Pancreas (tissue), 10 donors: ENCODE measurements around the gene SOSTDC1. TPM values are rescaled to one million over a fixed set of nuclear protein-coding genes. Genes with fewer than 3 reads are reported as not detected.
A peak's percentile ranks its signal among the peaks of the same experiment; 100 is the strongest.

Experiments
- ATAC-seq, 4 donors: fragments of 200-7000 bp; cut with Tn5 transposase; one replicate each; pipeline versions ENCODE4 v1.8.0 to v1.9.1; 2020; ENCODE audit warnings: mild to moderate bottlenecking in 4 of 4, moderate library complexity in 4 of 4
- DNase-seq, 6 donors: peaks; one replicate each; pipeline ENCODE4 v3.0.0-alpha.2; 2020
- FAIRE-seq: peaks from 2 replicates; lab custom pipeline; 2012; peaks lifted over from hg19 to GRCh38; lab: Jason Lieb, UNC
- H3K27ac ChIP-seq, 4 donors: fragments of 200-600 bp; sonication (generic); 1 replicate in 3 of 4; 2 replicates in 1 of 4; pipeline versions ENCODE4 v1.5.0 to v1.8.0; 2020
- H3K27me3 ChIP-seq, 4 donors: fragments of 200-600 bp; one replicate each; pipeline ENCODE4 v1.8.0; 2021
- H3K36me3 ChIP-seq, 3 donors: fragments of 200-600 bp; sonication (generic) in 1 of 3; one replicate each; pipeline versions ENCODE4 v1.5.0 to v1.8.0; 2020 to 2021
- H3K4me1 ChIP-seq, 3 donors: fragments of 200-600 bp; one replicate each; pipeline ENCODE4 v1.8.0; 2021
- H3K4me3 ChIP-seq, 4 donors: fragments of 200-600 bp; sonication (generic) in 2 of 4; one replicate each; pipeline versions ENCODE4 v1.5.0 to v1.8.0; 2020 to 2021
- H3K9me3 ChIP-seq, 4 donors: fragments of 200-600 bp; one replicate each; pipeline ENCODE4 v1.8.0; 2021
- CTCF ChIP-seq, 4 donors: fragments of 200-600 bp; sonication (generic) in 3 of 4; IDR thresholded peaks; one replicate each; pipeline versions ENCODE4 v1.5.0 to v1.8.0; 2021; ENCODE audit warnings: antibody characterized with exemption in 4 of 4
- WGBS, 2 donors: extraction: QIAGEN DNeasy Blood & Tissue Kit; methylation state at CpG; one replicate each; pipeline ENCODE4 v1.1.7; 2013; 5-methylcytosine and 5-hydroxymethylcytosine counted together
- intact Hi-C, 3 donors: fragments of 100-400 bp; cut with DNase I; formaldehyde crosslinking; loops; one replicate each; pipeline versions ENCODE4 v1.11.1 to v1.14.2; 2022
- polyA plus RNA-seq, 2 donors: library from polyadenylated mRNA; stranded (reverse); fragments of 200-250 nt; gene quantifications; one replicate each; pipeline ENCODE4 v1.2.3, GENCODE V29; 2013
- total RNA-seq, 6 donors: library from RNA; stranded (reverse); fragmentation: NEBNext Ultra II Directional in 4 of 6; extraction: Animal tissue kit (Norgen Biotek cat#: 25700) in 4 of 6; gene quantifications; one replicate each; pipeline versions ENCODE4 v1.2.1 to v1.2.4, GENCODE V29; 2021 to 2023
- donor health status: healthy with polysubstance abuse.
- donor health status: DM: no; HTN: no; CAD: no; lungs with moderate emphysema.
- donor health status: DM: no; HTN: no; CAD: no.
- donor health status: control.
- donor health status: control.
- donor health status: Bipolar disorder and iron deficiency.
- donor health status: DM: yes; HTN: yes; CAD: no.
- donor health status: DM: no; HTN: no; CAD: no.
- donor health status: DM: no; HTN: no; CAD: no.
- donor health status: DM: yes; HTN: yes; CAD: no.

SOSTDC1 gene
- total and polyA plus RNA-seq, 8 donors = 0.12 to 1.3 (median 0.21) TPM; not detected in 3

GRCh38 chr7:16416289-16417282 is 49.0 kb downstream of the SOSTDC1 start:
- Histone ChIP-seq H3K36me3 (no peaks in the 10 kb centered on the region), H3K9me3 (no peaks in the 10 kb centered on the region), H3K4me1 (peaks cover 0 to 11% (median 3%) of the 10 kb centered on the region in 3 donors), H3K27ac (no peak overlapping the region), H3K4me3 (no peak overlapping the region), H3K27me3 (no peaks in the 10 kb centered on the region)
- WGBS, 2 donors = 45 to 54% methylated on average over 7 of the region's 7 CpGs
- TF ChIP-seq CTCF (IDR thresholded peaks at IDR 0.05) = no peak
- intact Hi-C loops = no loop called here
- FAIRE-seq (no peak), ATAC-seq (peak in 1 of 4 donors; percentile 46), DNase-seq (peak in 3 of 6 donors; percentile 59 to 73 (median 61))

DNA sequence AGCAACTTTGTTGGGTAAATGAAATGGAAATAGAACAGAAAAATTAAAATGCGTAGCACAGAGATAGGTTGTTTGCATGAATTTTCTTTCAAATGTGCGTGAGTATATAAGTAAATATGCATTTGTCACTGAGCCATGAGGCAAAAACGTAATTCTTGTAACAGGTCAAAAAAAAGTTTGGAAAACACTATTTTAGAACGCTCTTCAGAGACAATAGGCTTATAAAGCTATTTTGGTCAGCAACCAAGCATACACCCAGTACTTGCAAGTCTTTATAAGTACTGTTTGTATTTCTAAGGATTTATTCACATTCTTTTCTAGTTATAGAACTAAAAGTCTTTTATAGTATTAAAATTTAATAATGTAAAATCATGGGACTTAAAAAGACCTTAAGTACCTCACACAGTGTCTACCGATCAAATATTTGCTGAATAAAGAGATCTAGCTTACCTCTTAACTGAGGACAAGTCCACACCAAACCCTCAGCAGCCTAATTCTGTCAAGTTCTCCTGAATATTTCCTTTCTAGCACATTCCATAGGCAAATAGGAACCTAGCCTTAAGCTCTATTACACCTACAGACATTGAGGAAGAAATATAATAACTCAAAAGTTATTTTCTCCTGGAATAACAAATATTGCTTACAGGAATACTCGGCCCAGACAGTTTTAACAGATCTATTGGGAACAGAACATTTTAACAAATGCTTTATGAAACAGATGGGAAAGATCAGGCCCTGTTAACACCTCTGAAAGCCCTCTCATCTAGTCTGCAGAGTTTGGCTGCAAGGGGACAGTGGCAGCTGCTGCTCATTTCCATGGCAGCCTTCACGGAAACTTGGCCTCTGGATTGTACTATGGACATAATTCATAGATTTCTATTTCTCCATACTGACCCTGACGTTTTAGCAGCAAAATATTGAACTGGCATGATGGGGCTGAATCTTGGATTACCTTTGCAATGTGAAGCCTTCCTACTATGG is 53.0 kb downstream of the SOSTDC1 start:
- no peak for DNase-seq
- H3K27me3 ChIP-seq = no peaks in the 10 kb centered on the region
- H3K27ac ChIP-seq = no peak overlapping the region
- H3K4me1 ChIP-seq = peaks cover 0 to 4% (median 0%) of the 10 kb centered on the region in 3 donors
- FAIRE-seq = no peak
- intact Hi-C loops = no loop called here
- no peak overlapping the region for H3K4me3 ChIP-seq
- H3K36me3 ChIP-seq = no peaks in the 10 kb centered on the region
- peak in 1 of 4 donors; percentile 38 for ATAC-seq
- H3K9me3 ChIP-seq = no peaks in the 10 kb centered on the region
- 68 to 76% methylated on average over 8 of the region's 8 CpGs for WGBS, 2 donors
- TF ChIP-seq CTCF (IDR thresholded peaks at IDR 0.05) = no peak

Other genes starting within 250 kb of the SOSTDC1 start
- 1 to 10 TPM; 1.3 to 2.2 (median 1.8) TPM for gene CRPPA, start 44.2 kb downstream of the SOSTDC1 start, total RNA-seq
- gene CRPPA, start 44.2 kb downstream of the SOSTDC1 start, polyA plus RNA-seq = under 1 TPM; 0.53 to 0.56 TPM
- gene LRRC72, start 61.1 kb upstream of the SOSTDC1 start, total RNA-seq = not detected
- not detected for gene LRRC72, start 61.1 kb upstream of the SOSTDC1 start, polyA plus RNA-seq
- 10 to 100 TPM in 1 of 6 donors, 1 to 10 TPM in 5; 6.3 to 11.4 (median 8.2) TPM for gene ANKMY2, start 180.0 kb upstream of the SOSTDC1 start, total RNA-seq
- gene ANKMY2, start 180.0 kb upstream of the SOSTDC1 start, polyA plus RNA-seq = 1 to 10 TPM; 3.9 to 8.9 TPM
- 10 to 100 TPM; 15.3 to 29.9 (median 21.1) TPM for gene BZW2, start 180.4 kb upstream of the SOSTDC1 start, total RNA-seq
- 10 to 100 TPM; 10.5 to 12.9 TPM for gene BZW2, start 180.4 kb upstream of the SOSTDC1 start, polyA plus RNA-seq